Natural killer cell (primary cell): ENCODE data around the gene RNF224. TPM values are rescaled to one million over a fixed set of nuclear protein-coding genes. Genes with fewer than 3 reads are reported as not detected.

Experiments used
- ATAC-seq, 3 donors: fragments of 150-1000 bp in 2 of 3; fragments of 200-7000 bp in 1 of 3; cut with Tn5 transposase; 1 replicate in 1 of 3; 2 replicates in 2 of 3; pipeline ENCODE4 v1.10.0; 2021; ENCODE audit warnings: mild to moderate bottlenecking in 2 of 3, moderate library complexity in 2 of 3
- DNase-seq, 2 donors: peaks; one replicate each; pipeline versions ENCODE4 v3.0.0 to v3.0.0-alpha.2; 2013 to 2021; ENCODE audit warnings: mixed read lengths in 1 of 2
- H3K27ac ChIP-seq: one replicate; pipeline ENCODE4 v1.5.1; 2013; ENCODE audit warnings: mild to moderate bottlenecking, low read length
- H3K27me3 ChIP-seq: one replicate; pipeline ENCODE4 v1.6.1; 2013; ENCODE audit warnings: low read length; ENCODE audit not compliant: control insufficient read depth, insufficient read depth
- H3K36me3 ChIP-seq: one replicate; pipeline ENCODE4 v1.6.1; 2013; ENCODE audit warnings: low read length; ENCODE audit not compliant: control insufficient read depth, insufficient read depth
- H3K4me1 ChIP-seq: one replicate; pipeline ENCODE4 v1.6.1; 2013; ENCODE audit warnings: low read length; ENCODE audit not compliant: control insufficient read depth, insufficient read depth
- H3K4me3 ChIP-seq: one replicate; pipeline ENCODE4 v1.5.1; 2013; ENCODE audit warnings: low read length
- H3K9me3 ChIP-seq: one replicate; pipeline ENCODE4 v1.6.1; 2013; ENCODE audit warnings: low read length; ENCODE audit not compliant: control insufficient read depth, insufficient read depth
- H3K27ac Mint-ChIP-seq, 2 donors: one replicate each; pipeline ENCODE4 v1.8.0; 2022; ENCODE audit warnings: mild to moderate bottlenecking in 2 of 2, mixed read lengths in 2 of 2, moderate library complexity in 1 of 2
- H3K27me3 Mint-ChIP-seq, 2 donors: one replicate each; pipeline ENCODE4 v1.8.0; 2022; ENCODE audit warnings: low read depth in 2 of 2, mixed read lengths in 2 of 2
- H3K36me3 Mint-ChIP-seq: one replicate; pipeline ENCODE4 v1.8.0; 2022; ENCODE audit warnings: mixed read lengths
- H3K4me1 Mint-ChIP-seq, 2 donors: one replicate each; pipeline ENCODE4 v1.8.0; 2022; ENCODE audit warnings: mixed read lengths in 2 of 2
- H3K4me3 Mint-ChIP-seq: one replicate; pipeline ENCODE4 v1.8.0; 2022; ENCODE audit warnings: mild to moderate bottlenecking, moderate library complexity, mixed read lengths
- H3K9me3 Mint-ChIP-seq, 2 donors: one replicate each; pipeline ENCODE4 v1.8.0; 2022; ENCODE audit warnings: mixed read lengths in 2 of 2
- WGBS: methylation state at CpG from one replicate; pipeline ENCODE4 v1.1.7; 2013; ENCODE audit warnings: missing lambda C conversion rate; ENCODE audit not compliant: insufficient coverage; 5-methylcytosine and 5-hydroxymethylcytosine counted together
- intact Hi-C: fragments of 100-400 bp; cut with micrococcal nuclease; formaldehyde crosslinking; loops from one replicate; pipeline ENCODE4 v1.14.2; 2022
- total RNA-seq, 4 donors: library from RNA; stranded (reverse); fragments of 120-200 nt in 1 of 4; gene quantifications; one replicate each; pipeline versions ENCODE4 v1.2.3 to v1.2.4, GENCODE V29; 2013 to 2022
- TF ChIP-seq, protein P1 (sequence below): fragments of 200-600 bp; IDR thresholded peaks from one replicate; pipeline ENCODE4 v1.8.0; 2022; ENCODE audit warnings: antibody characterized with exemption

Gene RNF224
- total RNA-seq, 3 donors from 2014 or later (not counting 1 experiment from before 2014, with no cell fraction given): not detected

- no peaks in the 10 kb centered on the region for H3K9me3 ChIP-seq
- no peak overlapping the region for H3K27ac ChIP-seq
- intact Hi-C loops: no loop called here
- Mint-ChIP-seq H3K4me1 (no peaks in the 10 kb centered on the region), H3K27ac (no peak overlapping the region), H3K27me3 (no peaks in the 10 kb centered on the region), H3K36me3 (no peaks in the 10 kb centered on the region), H3K4me3 (no peak overlapping the region), H3K9me3 (no peaks in the 10 kb centered on the region)
- H3K4me1 ChIP-seq: no peaks in the 10 kb centered on the region
- no peaks in the 10 kb centered on the region for H3K36me3 ChIP-seq
- H3K27me3 ChIP-seq: no peaks in the 10 kb centered on the region
- WGBS: 97% methylated on average over 30 of the region's 30 CpGs
- no peak overlapping the region for H3K4me3 ChIP-seq
- TF ChIP-seq, protein P1, sequence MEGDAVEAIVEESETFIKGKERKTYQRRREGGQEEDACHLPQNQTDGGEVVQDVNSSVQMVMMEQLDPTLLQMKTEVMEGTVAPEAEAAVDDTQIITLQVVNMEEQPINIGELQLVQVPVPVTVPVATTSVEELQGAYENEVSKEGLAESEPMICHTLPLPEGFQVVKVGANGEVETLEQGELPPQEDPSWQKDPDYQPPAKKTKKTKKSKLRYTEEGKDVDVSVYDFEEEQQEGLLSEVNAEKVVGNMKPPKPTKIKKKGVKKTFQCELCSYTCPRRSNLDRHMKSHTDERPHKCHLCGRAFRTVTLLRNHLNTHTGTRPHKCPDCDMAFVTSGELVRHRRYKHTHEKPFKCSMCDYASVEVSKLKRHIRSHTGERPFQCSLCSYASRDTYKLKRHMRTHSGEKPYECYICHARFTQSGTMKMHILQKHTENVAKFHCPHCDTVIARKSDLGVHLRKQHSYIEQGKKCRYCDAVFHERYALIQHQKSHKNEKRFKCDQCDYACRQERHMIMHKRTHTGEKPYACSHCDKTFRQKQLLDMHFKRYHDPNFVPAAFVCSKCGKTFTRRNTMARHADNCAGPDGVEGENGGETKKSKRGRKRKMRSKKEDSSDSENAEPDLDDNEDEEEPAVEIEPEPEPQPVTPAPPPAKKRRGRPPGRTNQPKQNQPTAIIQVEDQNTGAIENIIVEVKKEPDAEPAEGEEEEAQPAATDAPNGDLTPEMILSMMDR: no peak
- DNase-seq: no peak
- no peak for ATAC-seq
Measured at GRCh38 chr9:137216188-137216965, 10.9 kb upstream of the RNF224 start.

GRCh38 chr9:137217276-137218211 is 9.8 kb upstream of the RNF224 start:
- H3K27me3 ChIP-seq: no peaks in the 10 kb centered on the region
- Mint-ChIP-seq H3K4me1 (no peaks in the 10 kb centered on the region), H3K9me3 (no peaks in the 10 kb centered on the region), H3K27ac (no peak overlapping the region), H3K4me3 (no peak overlapping the region), H3K27me3 (no peaks in the 10 kb centered on the region), H3K36me3 (no peaks in the 10 kb centered on the region)
- no peak for DNase-seq
- H3K27ac ChIP-seq: no peak overlapping the region
- H3K4me1 ChIP-seq: peaks cover 4% of the 10 kb centered on the region
- H3K9me3 ChIP-seq: no peaks in the 10 kb centered on the region
- TF ChIP-seq, protein P1: no peak
- intact Hi-C loops: no loop called here
- WGBS: 83% methylated on average over 36 of the region's 36 CpGs
- no peak overlapping the region for H3K4me3 ChIP-seq
- ATAC-seq: no peak
- H3K36me3 ChIP-seq: no peaks in the 10 kb centered on the region

- Histone ChIP-seq H3K27me3 (no peaks in the 10 kb centered on the region), H3K9me3 (no peaks in the 10 kb centered on the region), H3K27ac (no peak overlapping the region), H3K4me1 (peaks cover 10% of the 10 kb centered on the region), H3K4me3 (no peak overlapping the region), H3K36me3 (no peaks in the 10 kb centered on the region)
- DNase-seq: no peak
- no peak for ATAC-seq
- intact Hi-C loops: no loop called here
- TF ChIP-seq, protein P1: no peak
- no peaks in the 10 kb centered on the region for H3K27me3 Mint-ChIP-seq
- no peak overlapping the region for H3K4me3 Mint-ChIP-seq
- H3K4me1 Mint-ChIP-seq: peaks cover 0 to 6% of the 10 kb centered on the region in 2 donors
- WGBS: 95% methylated on average over 30 of the region's 30 CpGs
- no peaks in the 10 kb centered on the region for H3K36me3 Mint-ChIP-seq
- no peaks in the 10 kb centered on the region for H3K9me3 Mint-ChIP-seq
- no peak overlapping the region for H3K27ac Mint-ChIP-seq
Measured at GRCh38 chr9:137218212-137218753, 9.0 kb upstream of the RNF224 start.
